HG03439 (cell line): ENCODE data around the gene DAGLB.

Experiments used
- ATAC-seq: cut with Tn5 transposase; IDR thresholded peaks from one replicate; pipeline ENCODE4 v1.9.1; 2021; ENCODE audit warnings: mild to moderate bottlenecking, moderate library complexity; ENCODE audit not compliant: unreplicated experiment

The DAGLB gene

GRCh38 chr7:6432781-6433180, 15.0 kb downstream of the DAGLB start:
- ATAC-seq = no peak

- no peak for ATAC-seq
Measured at GRCh38 chr7:6430974-6431373, 16.8 kb downstream of the DAGLB start.

- no peak for ATAC-seq
Measured at GRCh38 chr7:6430271-6430940, 17.3 kb downstream of the DAGLB start.

DNA sequence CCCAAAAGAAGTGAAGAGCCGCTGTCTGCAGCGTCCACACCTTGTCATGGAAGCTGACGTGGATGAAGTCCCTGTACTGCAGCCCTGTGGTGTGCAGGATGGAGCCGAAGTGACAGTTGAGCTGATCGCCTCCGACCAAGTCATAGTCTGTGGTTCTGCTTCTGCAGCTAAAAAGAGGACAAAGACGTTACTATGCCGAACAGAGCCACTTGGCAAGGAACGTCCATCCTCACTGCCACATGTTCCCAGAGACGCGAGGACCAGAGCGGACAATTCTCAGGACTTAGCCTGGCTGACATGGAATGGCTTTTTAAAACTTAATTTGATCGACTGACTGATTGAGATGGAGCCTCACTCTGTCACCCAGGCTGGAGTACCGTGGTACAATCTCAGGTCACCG, 21.8 kb downstream of the DAGLB start:
- ATAC-seq = no peak

GRCh38 chr7:6423942-6424701, 23.6 kb downstream of the DAGLB start:
- no peak for ATAC-seq

GRCh38 chr7:6422926-6423632, 24.7 kb downstream of the DAGLB start:
- ATAC-seq = no peak

GRCh38 chr7:6422095-6422494, 25.7 kb downstream of the DAGLB start:
- ATAC-seq = no peak

DNA sequence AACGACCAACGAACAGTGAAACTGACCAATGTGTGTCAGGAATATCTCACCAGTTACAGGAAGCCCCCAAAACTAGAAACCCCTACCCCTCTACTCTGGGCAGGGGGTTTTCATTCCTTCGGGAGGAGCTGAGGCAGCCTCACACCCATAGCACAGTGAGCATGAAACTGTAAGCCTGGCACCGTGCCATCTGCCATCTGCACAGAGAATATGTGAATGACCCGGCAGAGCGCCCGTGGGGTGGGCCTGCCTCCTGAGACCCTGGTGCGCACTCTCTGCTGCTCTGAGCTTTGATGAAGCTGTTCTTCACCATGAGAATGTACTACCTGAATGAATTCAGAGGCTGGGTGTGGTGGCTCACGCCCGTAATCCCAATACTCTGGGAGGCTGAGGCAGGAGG, 27.1 kb downstream of the DAGLB start:
- no peak for ATAC-seq

GRCh38 chr7:6419310-6419773, 28.4 kb downstream of the DAGLB start:
- no peak for ATAC-seq

DNA sequence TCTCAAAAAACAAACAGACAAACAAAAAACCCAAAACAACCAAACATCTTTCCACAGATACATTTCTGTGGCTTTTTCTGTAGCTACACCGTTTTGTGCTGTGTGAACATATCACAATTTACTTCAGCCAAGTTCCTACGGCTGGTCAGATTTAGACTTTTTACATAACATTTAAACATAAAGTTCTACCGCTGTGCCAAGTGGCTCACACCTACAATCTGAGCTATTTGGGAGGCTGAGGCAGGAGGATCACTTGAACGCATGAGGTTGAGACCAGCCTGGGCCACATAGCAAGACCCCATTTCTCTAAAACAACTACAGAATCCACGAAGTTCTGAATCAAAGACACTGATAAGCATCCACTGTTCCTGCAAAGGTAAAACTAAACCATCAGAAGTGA, 30.3 kb downstream of the DAGLB start:
- ATAC-seq = no peak

DNA sequence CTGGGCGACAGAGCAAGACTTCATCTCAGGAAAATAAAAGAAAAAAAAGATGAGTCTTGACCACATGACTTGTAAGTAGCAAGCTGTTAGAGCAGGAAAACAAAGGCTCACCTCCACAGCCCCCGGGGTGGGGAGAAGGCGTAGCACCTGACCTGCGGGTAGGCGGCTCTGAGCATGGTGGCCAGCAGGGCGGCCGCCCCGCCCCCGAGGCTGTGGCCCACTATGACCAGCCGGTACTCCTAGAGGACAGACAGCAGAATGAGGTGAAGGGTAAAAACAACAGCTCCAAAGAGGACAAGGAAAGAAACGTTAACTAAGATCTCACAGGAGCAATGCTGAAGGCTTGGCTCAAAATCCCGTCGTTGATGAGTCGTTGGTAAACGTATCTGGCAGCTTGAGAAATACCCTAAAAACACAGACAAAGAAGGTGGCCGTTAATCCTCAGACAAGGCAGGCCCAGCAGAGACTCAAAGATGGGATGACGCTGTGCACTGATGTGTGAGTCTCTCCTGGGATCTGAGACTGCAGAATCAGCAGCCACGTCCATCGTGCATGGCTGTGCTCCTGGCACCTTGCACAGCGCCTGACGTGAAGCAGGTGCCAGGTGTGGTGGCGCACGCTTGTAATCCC, 31.1 kb downstream of the DAGLB start:
- no peak for ATAC-seq

GRCh38 chr7:6413637-6414036, 34.1 kb downstream of the DAGLB start:
- no peak for ATAC-seq

DNA sequence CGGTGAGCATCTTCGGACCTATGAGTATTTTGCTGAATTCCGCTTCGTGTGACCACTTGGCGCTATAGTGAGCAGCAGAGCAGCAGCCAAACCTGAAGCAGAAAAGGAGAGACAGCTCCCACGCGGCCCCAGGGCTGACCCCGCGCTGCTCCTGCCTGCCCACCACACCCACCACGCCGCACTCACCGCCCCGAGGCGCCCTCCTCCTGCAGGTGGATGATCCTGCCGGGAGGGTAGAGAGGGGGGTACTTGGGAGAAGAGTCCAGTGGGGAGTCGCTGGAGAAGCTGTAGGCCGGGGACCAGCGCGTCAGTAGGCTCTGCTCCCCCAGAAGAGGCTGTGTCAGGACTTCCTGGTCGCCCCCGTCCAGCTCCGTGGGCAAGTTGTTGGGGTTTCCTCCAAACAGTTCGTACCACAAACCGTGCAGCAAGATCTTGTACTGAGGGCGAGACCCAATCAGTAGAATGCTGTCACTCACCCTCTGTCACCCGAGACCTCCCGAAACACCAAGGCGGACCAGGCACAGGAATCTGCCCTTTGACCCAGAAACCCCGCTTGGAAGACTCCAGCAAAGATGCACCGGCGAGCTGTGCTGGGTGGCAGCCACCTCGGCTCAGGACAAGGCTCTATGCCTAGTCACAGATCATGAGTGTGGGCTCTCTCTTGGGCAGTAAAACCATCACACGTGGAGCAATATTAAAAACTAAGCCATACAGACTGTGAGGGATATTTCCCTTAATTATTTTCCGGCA, 37.6 kb downstream of the DAGLB start:
- ATAC-seq = no peak

DNA sequence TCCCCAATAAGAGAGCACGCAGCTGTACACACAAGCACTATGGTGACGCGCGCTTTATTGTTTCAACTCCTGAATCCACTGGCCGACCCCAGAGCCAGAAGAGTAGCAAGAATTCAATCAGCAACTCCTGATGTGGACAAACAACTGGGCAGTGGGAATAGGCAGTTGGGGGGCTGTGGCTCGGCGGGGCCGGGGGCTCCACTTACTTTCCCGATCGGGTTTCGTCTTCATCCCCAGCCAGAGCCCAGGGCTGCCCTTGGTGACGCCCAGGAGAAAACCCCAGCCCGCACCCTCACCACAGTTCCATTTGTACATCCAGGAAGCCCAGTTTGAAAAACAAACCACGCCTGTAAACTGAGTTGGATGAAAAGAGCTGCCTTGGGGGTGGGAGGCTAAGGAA, 38.7 kb downstream of the DAGLB start:
- no peak for ATAC-seq

- no peak for ATAC-seq
Measured at GRCh38 chr7:6407434-6407833, 40.3 kb downstream of the DAGLB start.

- ATAC-seq = no peak
Measured at GRCh38 chr7:6406121-6406520, 41.6 kb downstream of the DAGLB start.

- no peak for ATAC-seq
Measured at GRCh38 chr7:6403907-6404306, 43.8 kb downstream of the DAGLB start.

DNA sequence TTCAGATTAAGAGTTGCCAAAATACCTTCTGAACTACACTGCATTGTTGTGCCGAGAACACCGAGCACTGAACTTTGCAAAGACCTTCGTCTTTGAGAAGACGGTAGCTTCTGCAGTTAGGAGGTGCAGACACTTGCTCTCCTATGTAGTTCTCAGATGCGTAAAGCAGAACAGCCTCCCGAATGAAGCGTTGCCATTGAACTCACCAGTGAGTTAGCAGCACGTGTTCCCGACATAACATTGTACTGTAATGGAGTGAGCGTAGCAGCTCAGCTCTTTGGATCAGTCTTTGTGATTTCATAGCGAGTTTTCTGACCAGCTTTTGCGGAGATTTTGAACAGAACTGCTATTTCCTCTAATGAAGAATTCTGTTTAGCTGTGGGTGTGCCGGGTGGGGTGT, 45.0 kb downstream of the DAGLB start:
- no peak for ATAC-seq

- no peak for ATAC-seq
Measured at GRCh38 chr7:6402041-6402440, 45.7 kb downstream of the DAGLB start.

DNA sequence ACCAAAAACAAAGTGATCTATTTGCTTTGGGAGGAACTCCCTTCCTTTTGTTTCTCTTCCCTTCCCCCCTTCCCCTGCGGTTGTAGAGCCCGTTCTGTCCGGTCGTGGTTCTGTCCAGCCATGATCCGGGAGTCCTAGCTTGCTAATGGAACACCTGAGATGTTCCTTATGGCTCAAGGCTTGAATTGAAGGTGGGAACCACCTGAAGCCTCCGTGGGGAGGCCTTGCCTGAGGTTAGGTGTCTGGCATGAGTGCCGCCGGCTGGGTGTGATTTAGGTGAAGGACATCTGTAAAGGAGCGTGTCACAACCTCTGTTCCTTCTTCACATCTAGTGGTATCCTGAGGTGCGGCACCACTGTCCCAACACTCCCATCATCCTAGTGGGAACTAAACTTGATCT, 46.2 kb downstream of the DAGLB start:
- ATAC-seq = no peak
